Measurements from ENCODE around the gene PCNX2. TPM values are rescaled to one million over a fixed set of nuclear protein-coding genes. Genes with fewer than 3 reads are reported as not detected.

The PCNX2 gene
- total RNA-seq, 1 donor from 2014 or later: 23.5 TPM

- no peak overlapping the region for H3K4me3 ChIP-seq (ENCODE audit: low read length in 3 of 3)
- H3K9me3 ChIP-seq (ENCODE audit: control insufficient read depth in 3 of 3, low read length in 3 of 3): no peaks in the 10 kb centered on the region
- H3K27me3 ChIP-seq (ENCODE audit: control insufficient read depth in 3 of 3, insufficient read depth in 3 of 3, low read length in 3 of 3): no peaks in the 10 kb centered on the region
- no peak overlapping the region for H3K27ac ChIP-seq (ENCODE audit: low read depth, low read length)
- peaks cover 0 to 1% (median 0%) of the 10 kb centered on the region in 3 donors for H3K4me1 ChIP-seq (ENCODE audit: control insufficient read depth in 3 of 3, insufficient read depth in 3 of 3, low read length in 3 of 3)
- no peaks in the 10 kb centered on the region for H3K36me3 ChIP-seq (ENCODE audit: control insufficient read depth in 3 of 3, insufficient read depth in 3 of 3, low read length in 3 of 3)
- no peak overlapping the region for H3K9ac ChIP-seq (ENCODE audit: low read depth in 1 of 3, low read length in 3 of 3)
Observed at GRCh38 chr1:233107130-233107660, 188.3 kb downstream of the PCNX2 start.

- Histone ChIP-seq H3K9ac (ENCODE audit: low read depth in 1 of 3, low read length in 3 of 3) (no peak overlapping the region), H3K27me3 (ENCODE audit: control insufficient read depth in 3 of 3, insufficient read depth in 3 of 3, low read length in 3 of 3) (no peaks in the 10 kb centered on the region), H3K36me3 (ENCODE audit: control insufficient read depth in 3 of 3, insufficient read depth in 3 of 3, low read length in 3 of 3) (no peaks in the 10 kb centered on the region), H3K9me3 (ENCODE audit: control insufficient read depth in 3 of 3, low read length in 3 of 3) (no peaks in the 10 kb centered on the region), H3K4me1 (ENCODE audit: control insufficient read depth in 3 of 3, insufficient read depth in 3 of 3, low read length in 3 of 3) (no peaks in the 10 kb centered on the region), H3K27ac (ENCODE audit: low read depth, low read length) (no peak overlapping the region), H3K4me3 (ENCODE audit: low read length in 3 of 3) (no peak overlapping the region)
Observed at GRCh38 chr1:233105225-233105624, 190.3 kb downstream of the PCNX2 start.

GRCh38 chr1:233102341-233102740 is 193.2 kb downstream of the PCNX2 start:
- no peaks in the 10 kb centered on the region for H3K4me1 ChIP-seq (ENCODE audit: control insufficient read depth in 3 of 3, insufficient read depth in 3 of 3, low read length in 3 of 3)
- H3K4me3 ChIP-seq (ENCODE audit: low read length in 3 of 3): no peak overlapping the region
- H3K9me3 ChIP-seq (ENCODE audit: control insufficient read depth in 3 of 3, low read length in 3 of 3): no peaks in the 10 kb centered on the region
- H3K27me3 ChIP-seq (ENCODE audit: control insufficient read depth in 3 of 3, insufficient read depth in 3 of 3, low read length in 3 of 3): no peaks in the 10 kb centered on the region
- no peak overlapping the region for H3K9ac ChIP-seq (ENCODE audit: low read depth in 1 of 3, low read length in 3 of 3)
- no peaks in the 10 kb centered on the region for H3K36me3 ChIP-seq (ENCODE audit: control insufficient read depth in 3 of 3, insufficient read depth in 3 of 3, low read length in 3 of 3)
- no peak overlapping the region for H3K27ac ChIP-seq (ENCODE audit: low read depth, low read length)

- no peaks in the 10 kb centered on the region for H3K4me1 ChIP-seq (ENCODE audit: control insufficient read depth in 3 of 3, insufficient read depth in 3 of 3, low read length in 3 of 3)
- no peak overlapping the region for H3K9ac ChIP-seq (ENCODE audit: low read depth in 1 of 3, low read length in 3 of 3)
- H3K4me3 ChIP-seq (ENCODE audit: low read length in 3 of 3): no peak overlapping the region
- no peaks in the 10 kb centered on the region for H3K27me3 ChIP-seq (ENCODE audit: control insufficient read depth in 3 of 3, insufficient read depth in 3 of 3, low read length in 3 of 3)
- no peaks in the 10 kb centered on the region for H3K36me3 ChIP-seq (ENCODE audit: control insufficient read depth in 3 of 3, insufficient read depth in 3 of 3, low read length in 3 of 3)
- no peaks in the 10 kb centered on the region for H3K9me3 ChIP-seq (ENCODE audit: control insufficient read depth in 3 of 3, low read length in 3 of 3)
- no peak overlapping the region for H3K27ac ChIP-seq (ENCODE audit: low read depth, low read length)
Observed at GRCh38 chr1:233097959-233098580, 197.5 kb downstream of the PCNX2 start.

GRCh38 chr1:233097546-233097945 is 198.0 kb downstream of the PCNX2 start:
- Histone ChIP-seq H3K4me3 (ENCODE audit: low read length in 3 of 3) (no peak overlapping the region), H3K9me3 (ENCODE audit: control insufficient read depth in 3 of 3, low read length in 3 of 3) (no peaks in the 10 kb centered on the region), H3K36me3 (ENCODE audit: control insufficient read depth in 3 of 3, insufficient read depth in 3 of 3, low read length in 3 of 3) (no peaks in the 10 kb centered on the region), H3K27me3 (ENCODE audit: control insufficient read depth in 3 of 3, insufficient read depth in 3 of 3, low read length in 3 of 3) (no peaks in the 10 kb centered on the region), H3K27ac (ENCODE audit: low read depth, low read length) (no peak overlapping the region), H3K9ac (ENCODE audit: low read depth in 1 of 3, low read length in 3 of 3) (no peak overlapping the region), H3K4me1 (ENCODE audit: control insufficient read depth in 3 of 3, insufficient read depth in 3 of 3, low read length in 3 of 3) (no peaks in the 10 kb centered on the region)

- Histone ChIP-seq H3K36me3 (ENCODE audit: control insufficient read depth in 3 of 3, insufficient read depth in 3 of 3, low read length in 3 of 3) (no peaks in the 10 kb centered on the region), H3K27me3 (ENCODE audit: control insufficient read depth in 3 of 3, insufficient read depth in 3 of 3, low read length in 3 of 3) (no peaks in the 10 kb centered on the region), H3K27ac (ENCODE audit: low read depth, low read length) (no peak overlapping the region), H3K9ac (ENCODE audit: low read depth in 1 of 3, low read length in 3 of 3) (no peak overlapping the region), H3K4me1 (ENCODE audit: control insufficient read depth in 3 of 3, insufficient read depth in 3 of 3, low read length in 3 of 3) (no peaks in the 10 kb centered on the region), H3K4me3 (ENCODE audit: low read length in 3 of 3) (no peak overlapping the region), H3K9me3 (ENCODE audit: control insufficient read depth in 3 of 3, low read length in 3 of 3) (no peaks in the 10 kb centered on the region)
Observed at GRCh38 chr1:233094691-233095090, 200.8 kb downstream of the PCNX2 start.

GRCh38 chr1:233094269-233094668 is 201.3 kb downstream of the PCNX2 start:
- Histone ChIP-seq H3K9me3 (ENCODE audit: control insufficient read depth in 3 of 3, low read length in 3 of 3) (no peaks in the 10 kb centered on the region), H3K4me1 (ENCODE audit: control insufficient read depth in 3 of 3, insufficient read depth in 3 of 3, low read length in 3 of 3) (no peaks in the 10 kb centered on the region), H3K27me3 (ENCODE audit: control insufficient read depth in 3 of 3, insufficient read depth in 3 of 3, low read length in 3 of 3) (no peaks in the 10 kb centered on the region), H3K36me3 (ENCODE audit: control insufficient read depth in 3 of 3, insufficient read depth in 3 of 3, low read length in 3 of 3) (no peaks in the 10 kb centered on the region), H3K27ac (ENCODE audit: low read depth, low read length) (no peak overlapping the region), H3K9ac (ENCODE audit: low read depth in 1 of 3, low read length in 3 of 3) (no peak overlapping the region), H3K4me3 (ENCODE audit: low read length in 3 of 3) (no peak overlapping the region)

GRCh38 chr1:233090746-233091494 is 204.6 kb downstream of the PCNX2 start:
- Histone ChIP-seq H3K9ac (ENCODE audit: low read depth in 1 of 3, low read length in 3 of 3) (no peak overlapping the region), H3K36me3 (ENCODE audit: control insufficient read depth in 3 of 3, insufficient read depth in 3 of 3, low read length in 3 of 3) (no peaks in the 10 kb centered on the region), H3K9me3 (ENCODE audit: control insufficient read depth in 3 of 3, low read length in 3 of 3) (no peaks in the 10 kb centered on the region), H3K4me3 (ENCODE audit: low read length in 3 of 3) (no peak overlapping the region), H3K27me3 (ENCODE audit: control insufficient read depth in 3 of 3, insufficient read depth in 3 of 3, low read length in 3 of 3) (no peaks in the 10 kb centered on the region), H3K27ac (ENCODE audit: low read depth, low read length) (no peak overlapping the region), H3K4me1 (ENCODE audit: control insufficient read depth in 3 of 3, insufficient read depth in 3 of 3, low read length in 3 of 3) (no peaks in the 10 kb centered on the region)

GRCh38 chr1:233089251-233089650 is 206.3 kb downstream of the PCNX2 start:
- Histone ChIP-seq H3K9ac (ENCODE audit: low read depth in 1 of 3, low read length in 3 of 3) (no peak overlapping the region), H3K27me3 (ENCODE audit: control insufficient read depth in 3 of 3, insufficient read depth in 3 of 3, low read length in 3 of 3) (no peaks in the 10 kb centered on the region), H3K4me1 (ENCODE audit: control insufficient read depth in 3 of 3, insufficient read depth in 3 of 3, low read length in 3 of 3) (no peaks in the 10 kb centered on the region), H3K27ac (ENCODE audit: low read depth, low read length) (no peak overlapping the region), H3K4me3 (ENCODE audit: low read length in 3 of 3) (no peak overlapping the region), H3K9me3 (ENCODE audit: control insufficient read depth in 3 of 3, low read length in 3 of 3) (no peaks in the 10 kb centered on the region), H3K36me3 (ENCODE audit: control insufficient read depth in 3 of 3, insufficient read depth in 3 of 3, low read length in 3 of 3) (no peaks in the 10 kb centered on the region)

GRCh38 chr1:233088613-233089012 is 206.9 kb downstream of the PCNX2 start:
- no peaks in the 10 kb centered on the region for H3K36me3 ChIP-seq (ENCODE audit: control insufficient read depth in 3 of 3, insufficient read depth in 3 of 3, low read length in 3 of 3)
- H3K4me1 ChIP-seq (ENCODE audit: control insufficient read depth in 3 of 3, insufficient read depth in 3 of 3, low read length in 3 of 3): no peaks in the 10 kb centered on the region
- no peak overlapping the region for H3K9ac ChIP-seq (ENCODE audit: low read depth in 1 of 3, low read length in 3 of 3)
- H3K9me3 ChIP-seq (ENCODE audit: control insufficient read depth in 3 of 3, low read length in 3 of 3): no peaks in the 10 kb centered on the region
- H3K4me3 ChIP-seq (ENCODE audit: low read length in 3 of 3): no peak overlapping the region
- no peaks in the 10 kb centered on the region for H3K27me3 ChIP-seq (ENCODE audit: control insufficient read depth in 3 of 3, insufficient read depth in 3 of 3, low read length in 3 of 3)
- H3K27ac ChIP-seq (ENCODE audit: low read depth, low read length): no peak overlapping the region

Data from skeletal muscle tissue (tissue), 4 donors.